LNCAP (cell line): ENCODE measurements around the gene PELI1.

Experiments used
- CTCF ChIP-seq: fragments of 450-650 bp; IDR thresholded peaks from 2 replicates; pipeline ENCODE4 v1.5.1; 2017; ENCODE audit warnings: mild to moderate bottlenecking

Gene PELI1

GRCh38 chr2:64120928-64121327 lies 23.3 kb downstream of the PELI1 start:
- TF ChIP-seq CTCF: no peak

GRCh38 chr2:64120008-64120407 lies 24.2 kb downstream of the PELI1 start:
- TF ChIP-seq CTCF: no peak

GRCh38 chr2:64119369-64119768 lies 24.9 kb downstream of the PELI1 start:
- TF ChIP-seq CTCF: no peak

GRCh38 chr2:64115808-64116598 lies 28.2 kb downstream of the PELI1 start:
- TF ChIP-seq CTCF: no peak

- TF ChIP-seq CTCF: no peak
These were observed 29.3 kb downstream of the PELI1 start for GRCh38 chr2:64114912-64115277.

GRCh38 chr2:64114063-64114911 lies 29.9 kb downstream of the PELI1 start:
- TF ChIP-seq CTCF: no peak

GRCh38 chr2:64112016-64112415 lies 32.2 kb downstream of the PELI1 start:
- no peak for TF ChIP-seq CTCF
